Spleen (tissue), 11 donors: ENCODE results near the gene RAMP1. TPM values are rescaled to one million over a fixed set of nuclear protein-coding genes. Genes with fewer than 3 reads are reported as not detected.

Source experiments
- DNase-seq: peaks from one replicate; pipeline ENCODE4 v3.0.0-alpha.2; 2020
- H3K27ac ChIP-seq, 8 donors: fragments of 200-600 bp; sonication (generic) in 7 of 8; 1 replicate in 4 of 8; 2 replicates in 4 of 8; pipeline versions ENCODE4 v1.5.0 to v1.8.0; 2016 to 2021; ENCODE audit warnings: inconsistent platforms in 4 of 8, mild to moderate bottlenecking in 4 of 8, moderate library complexity in 1 of 8
- H3K27me3 ChIP-seq, 7 donors: fragments of 200-600 bp; sonication (generic) in 6 of 7; replicated peaks in 1 of 7; 1 replicate in 4 of 7; 2 replicates in 3 of 7; pipeline versions ENCODE4 v1.5.0 to v1.8.0; 2016 to 2021; ENCODE audit warnings: inconsistent platforms in 3 of 7, mild to moderate bottlenecking in 1 of 7
- H3K36me3 ChIP-seq, 6 donors: fragments of 200-600 bp; sonication (generic) in 5 of 6; 1 replicate in 4 of 6; 2 replicates in 2 of 6; pipeline versions ENCODE4 v1.5.0 to v1.8.0; 2016 to 2021; ENCODE audit warnings: inconsistent platforms in 2 of 6
- H3K4me1 ChIP-seq, 6 donors: fragments of 200-600 bp; sonication (generic) in 5 of 6; 1 replicate in 3 of 6; 2 replicates in 3 of 6; pipeline versions ENCODE4 v1.5.0 to v1.8.0; 2016 to 2021; ENCODE audit warnings: inconsistent platforms in 3 of 6
- H3K4me3 ChIP-seq, 8 donors: fragments of 200-600 bp; sonication (generic) in 7 of 8; 1 replicate in 4 of 8; 2 replicates in 4 of 8; pipeline versions ENCODE4 v1.5.0 to v1.8.0; 2016 to 2021; ENCODE audit warnings: inconsistent platforms in 4 of 8, mild to moderate bottlenecking in 4 of 8, moderate library complexity in 2 of 8
- H3K9me3 ChIP-seq, 8 donors: fragments of 200-600 bp; sonication (generic) in 7 of 8; 1 replicate in 4 of 8; 2 replicates in 4 of 8; pipeline versions ENCODE4 v1.5.0 to v1.8.0; 2016 to 2021; ENCODE audit warnings: inconsistent platforms in 4 of 8
- POLR2A ChIP-seq, 3 donors: fragments of 450-650 bp; IDR thresholded peaks; one replicate each; pipeline ENCODE4 v1.5.1; 2017; ENCODE audit warnings: antibody characterized with exemption in 3 of 3, mild to moderate bottlenecking in 1 of 3
- POLR2AphosphoS5 ChIP-seq, 3 donors: sonication (generic); formaldehyde crosslinking; IDR thresholded peaks; one replicate each; pipeline ENCODE4 v1.5.1; 2017; ENCODE audit warnings: antibody characterized with exemption in 3 of 3
- WGBS, 5 donors: extraction: QIAGEN DNeasy Blood & Tissue Kit in 3 of 5; methylation state at CpG; one replicate each; pipeline versions ENCODE4 v1.1.5 to v1.1.7; 2013 to 2018; 5-methylcytosine and 5-hydroxymethylcytosine counted together
- intact Hi-C: fragments of 100-400 bp; cut with DNase I; formaldehyde crosslinking; loops from one replicate; pipeline ENCODE4 v1.15.0; 2023; ENCODE audit warnings: low total_unique reads
- polyA plus RNA-seq, 3 donors: library from polyadenylated mRNA; stranded (reverse); fragments of 200-250 nt; gene quantifications; one replicate each; pipeline ENCODE4 v1.2.1, GENCODE V29; 2013
- total RNA-seq, 7 donors: library from RNA; depleted of rRNA in 3 of 7; stranded (reverse); fragments of >200 nt in 3 of 7; fragmentation: NEBNext Ultra II Directional in 4 of 7; extraction: Animal tissue kit (Norgen Biotek cat#: 25700) in 4 of 7; gene quantifications; one replicate each; pipeline versions ENCODE4 v1.1.0 to v1.2.1, GENCODE V29; 2016 to 2021
- TF ChIP-seq, protein P1 (sequence below), 11 experiments: fragments of 200-600 bp in 7 of 11; fragments of 450-650 bp in 4 of 11; sonication (generic) in 4 of 11; IDR thresholded peaks in 8 of 11; conservative IDR thresholded peaks in 3 of 11; 1 replicate in 7 of 11; 2 replicates in 4 of 11; pipeline versions ENCODE4 v1.4.0 to v1.8.0; 2016 to 2021; ENCODE audit warnings: antibody characterized with exemption in 11 of 11, inconsistent platforms in 4 of 11, mild to moderate bottlenecking in 1 of 11
- donor health status: healthy with polysubstance abuse.
- donor health status: DM: no; HTN: no; CAD: no; lungs with moderate emphysema.
- donor health status: DM: no; HTN: no; CAD: no.
- donor health status: Bipolar disorder and iron deficiency.
- donor health status: healthy.
- donor health status: DM: no; HTN: no; CAD: no.
- donor health status: DM: yes; HTN: yes; CAD: no.

The RAMP1 gene
- total and polyA plus RNA-seq, 10 donors, result 4.5 to 44.5 (median 9.5) TPM

DNA sequence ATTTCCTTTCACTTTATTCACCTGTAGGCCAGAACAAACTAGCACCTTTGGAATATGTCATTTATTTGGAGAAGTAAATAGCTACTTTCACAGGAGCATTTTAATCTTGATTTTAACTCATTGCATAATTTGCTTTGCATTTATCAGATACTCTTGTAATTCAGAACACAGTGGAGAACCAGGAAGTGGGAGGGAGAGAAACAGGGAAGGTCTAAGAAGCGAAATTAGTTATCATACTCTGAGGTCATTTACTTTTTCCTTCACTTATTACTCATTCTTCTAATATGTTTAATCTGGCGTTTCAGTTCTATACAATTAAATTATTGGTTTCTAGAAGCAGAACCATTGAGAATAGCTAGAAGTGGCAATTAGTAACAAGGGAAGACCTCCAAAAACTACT is 40.2 kb upstream of the RAMP1 start:
- H3K4me1 ChIP-seq, result no peaks in the 10 kb centered on the region
- no peaks in the 10 kb centered on the region for H3K9me3 ChIP-seq
- 49 to 83% (median 56%) methylated on average over 2 of the region's 2 CpGs for WGBS, 5 donors
- no peak overlapping the region for H3K27ac ChIP-seq
- intact Hi-C loops, result no loop called here
- no peak for TF ChIP-seq POLR2A (IDR thresholded peaks at IDR 0.05)
- TF ChIP-seq POLR2AphosphoS5 (IDR thresholded peaks at IDR 0.05), result no peak
- TF ChIP-seq, protein P1, sequence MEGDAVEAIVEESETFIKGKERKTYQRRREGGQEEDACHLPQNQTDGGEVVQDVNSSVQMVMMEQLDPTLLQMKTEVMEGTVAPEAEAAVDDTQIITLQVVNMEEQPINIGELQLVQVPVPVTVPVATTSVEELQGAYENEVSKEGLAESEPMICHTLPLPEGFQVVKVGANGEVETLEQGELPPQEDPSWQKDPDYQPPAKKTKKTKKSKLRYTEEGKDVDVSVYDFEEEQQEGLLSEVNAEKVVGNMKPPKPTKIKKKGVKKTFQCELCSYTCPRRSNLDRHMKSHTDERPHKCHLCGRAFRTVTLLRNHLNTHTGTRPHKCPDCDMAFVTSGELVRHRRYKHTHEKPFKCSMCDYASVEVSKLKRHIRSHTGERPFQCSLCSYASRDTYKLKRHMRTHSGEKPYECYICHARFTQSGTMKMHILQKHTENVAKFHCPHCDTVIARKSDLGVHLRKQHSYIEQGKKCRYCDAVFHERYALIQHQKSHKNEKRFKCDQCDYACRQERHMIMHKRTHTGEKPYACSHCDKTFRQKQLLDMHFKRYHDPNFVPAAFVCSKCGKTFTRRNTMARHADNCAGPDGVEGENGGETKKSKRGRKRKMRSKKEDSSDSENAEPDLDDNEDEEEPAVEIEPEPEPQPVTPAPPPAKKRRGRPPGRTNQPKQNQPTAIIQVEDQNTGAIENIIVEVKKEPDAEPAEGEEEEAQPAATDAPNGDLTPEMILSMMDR (IDR thresholded peaks at IDR 0.05 in 8 of 11, conservative IDR thresholded peaks at IDR 0.05 in 3 of 11), result no peak
- DNase-seq, result no peak
- no peaks in the 10 kb centered on the region for H3K36me3 ChIP-seq
- no peak overlapping the region for H3K4me3 ChIP-seq
- H3K27me3 ChIP-seq, result no peaks in the 10 kb centered on the region

DNA sequence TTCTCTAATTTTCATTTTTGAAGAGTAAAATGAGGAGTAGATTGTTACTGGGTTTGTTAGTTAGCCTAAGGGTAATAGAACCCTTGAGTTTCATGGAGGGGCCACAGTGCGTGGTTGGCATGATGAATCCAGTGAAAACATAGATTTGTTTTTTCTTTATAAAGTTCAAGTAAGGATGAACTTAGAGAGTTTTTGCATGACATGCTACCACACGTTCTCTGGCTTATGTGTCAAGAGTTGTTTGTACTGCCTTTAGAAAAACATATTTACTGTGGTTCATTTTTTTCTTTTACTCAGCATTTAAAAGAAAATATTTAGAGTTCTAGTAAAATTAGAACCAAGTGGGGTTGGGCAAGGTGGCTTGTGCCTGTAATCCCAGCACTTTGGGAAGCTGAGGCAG is 39.0 kb upstream of the RAMP1 start:
- no peak overlapping the region for H3K27ac ChIP-seq
- no peak for DNase-seq
- no peaks in the 10 kb centered on the region for H3K4me1 ChIP-seq
- intact Hi-C loops, result no loop called here
- no peak overlapping the region for H3K4me3 ChIP-seq
- 89 to 95% (median 93%) methylated on average over 2 of the region's 2 CpGs for WGBS, 5 donors
- TF ChIP-seq, protein P1 (IDR thresholded peaks at IDR 0.05 in 8 of 11, conservative IDR thresholded peaks at IDR 0.05 in 3 of 11), result no peak
- TF ChIP-seq POLR2AphosphoS5 (IDR thresholded peaks at IDR 0.05) (no peak), POLR2A (IDR thresholded peaks at IDR 0.05) (no peak)
- H3K9me3 ChIP-seq, result no peaks in the 10 kb centered on the region
- H3K27me3 ChIP-seq, result no peaks in the 10 kb centered on the region
- no peaks in the 10 kb centered on the region for H3K36me3 ChIP-seq

DNA sequence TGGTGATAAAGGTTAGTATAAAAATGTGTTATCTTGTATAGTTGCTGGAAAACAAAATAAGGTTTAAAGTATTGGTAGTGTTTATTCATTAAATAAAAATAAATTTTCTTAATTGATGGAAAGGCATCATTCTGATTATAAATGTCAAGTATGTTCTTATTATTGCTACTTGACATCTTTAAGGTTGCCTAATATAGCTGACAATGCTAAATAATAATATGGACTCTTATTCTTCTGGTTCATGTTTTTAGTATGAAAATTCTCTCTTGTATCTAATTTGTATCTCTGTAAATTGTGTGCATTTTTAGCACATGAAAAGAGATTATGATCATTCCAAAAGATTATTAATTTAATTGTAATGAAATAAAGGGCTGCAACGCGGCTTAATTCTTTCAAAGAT is 35.9 kb upstream of the RAMP1 start:
- no peak overlapping the region for H3K27ac ChIP-seq
- no peaks in the 10 kb centered on the region for H3K4me1 ChIP-seq
- intact Hi-C loops, result no loop called here
- 95 to 100% (median 98%) methylated on average over 2 of the region's 2 CpGs for WGBS, 5 donors
- TF ChIP-seq, protein P1 (IDR thresholded peaks at IDR 0.05 in 8 of 11, conservative IDR thresholded peaks at IDR 0.05 in 3 of 11), result no peak
- TF ChIP-seq POLR2A (IDR thresholded peaks at IDR 0.05), result no peak
- no peak for TF ChIP-seq POLR2AphosphoS5 (IDR thresholded peaks at IDR 0.05)
- H3K4me3 ChIP-seq, result no peak overlapping the region
- no peak for DNase-seq
- no peaks in the 10 kb centered on the region for H3K9me3 ChIP-seq
- H3K36me3 ChIP-seq, result no peaks in the 10 kb centered on the region
- no peaks in the 10 kb centered on the region for H3K27me3 ChIP-seq

DNA sequence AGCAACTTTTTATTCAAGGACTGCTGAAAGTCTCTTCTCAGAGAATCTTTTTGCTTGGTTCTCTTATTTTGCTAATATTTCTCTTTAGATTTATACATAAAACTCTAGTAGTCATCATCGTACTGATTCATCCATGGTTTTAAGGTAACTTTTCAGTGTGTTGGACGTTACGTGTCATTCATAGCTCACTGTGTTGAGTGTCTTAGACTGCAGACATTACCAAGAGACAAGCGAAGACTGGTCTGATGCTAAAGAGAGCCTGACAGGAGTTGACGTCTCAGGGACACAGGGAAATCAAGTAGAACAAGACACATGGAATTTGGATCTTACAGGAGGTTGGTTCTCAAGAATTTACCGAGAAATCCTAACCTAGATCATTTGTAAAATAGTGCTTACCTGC is 35.3 kb upstream of the RAMP1 start:
- Histone ChIP-seq H3K4me1 (no peaks in the 10 kb centered on the region), H3K27me3 (no peaks in the 10 kb centered on the region), H3K27ac (no peak overlapping the region), H3K36me3 (no peaks in the 10 kb centered on the region), H3K4me3 (no peak overlapping the region), H3K9me3 (no peaks in the 10 kb centered on the region)
- 78 to 94% (median 89%) methylated on average over 6 of the region's 6 CpGs for WGBS, 5 donors
- intact Hi-C loops, result no loop called here
- DNase-seq, result no peak
- TF ChIP-seq, protein P1 (IDR thresholded peaks at IDR 0.05 in 8 of 11, conservative IDR thresholded peaks at IDR 0.05 in 3 of 11), result no peak
- no peak for TF ChIP-seq POLR2AphosphoS5 (IDR thresholded peaks at IDR 0.05)
- TF ChIP-seq POLR2A (IDR thresholded peaks at IDR 0.05), result no peak
